ENCODE data around the gene RELB.
"Not testable (repeated sequence)": the region's sequence is repeated elsewhere in the genome, so short reads cannot be mapped to it uniquely, and the experiment has no call there.

The RELB gene, protein sequence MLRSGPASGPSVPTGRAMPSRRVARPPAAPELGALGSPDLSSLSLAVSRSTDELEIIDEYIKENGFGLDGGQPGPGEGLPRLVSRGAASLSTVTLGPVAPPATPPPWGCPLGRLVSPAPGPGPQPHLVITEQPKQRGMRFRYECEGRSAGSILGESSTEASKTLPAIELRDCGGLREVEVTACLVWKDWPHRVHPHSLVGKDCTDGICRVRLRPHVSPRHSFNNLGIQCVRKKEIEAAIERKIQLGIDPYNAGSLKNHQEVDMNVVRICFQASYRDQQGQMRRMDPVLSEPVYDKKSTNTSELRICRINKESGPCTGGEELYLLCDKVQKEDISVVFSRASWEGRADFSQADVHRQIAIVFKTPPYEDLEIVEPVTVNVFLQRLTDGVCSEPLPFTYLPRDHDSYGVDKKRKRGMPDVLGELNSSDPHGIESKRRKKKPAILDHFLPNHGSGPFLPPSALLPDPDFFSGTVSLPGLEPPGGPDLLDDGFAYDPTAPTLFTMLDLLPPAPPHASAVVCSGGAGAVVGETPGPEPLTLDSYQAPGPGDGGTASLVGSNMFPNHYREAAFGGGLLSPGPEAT

DNA sequence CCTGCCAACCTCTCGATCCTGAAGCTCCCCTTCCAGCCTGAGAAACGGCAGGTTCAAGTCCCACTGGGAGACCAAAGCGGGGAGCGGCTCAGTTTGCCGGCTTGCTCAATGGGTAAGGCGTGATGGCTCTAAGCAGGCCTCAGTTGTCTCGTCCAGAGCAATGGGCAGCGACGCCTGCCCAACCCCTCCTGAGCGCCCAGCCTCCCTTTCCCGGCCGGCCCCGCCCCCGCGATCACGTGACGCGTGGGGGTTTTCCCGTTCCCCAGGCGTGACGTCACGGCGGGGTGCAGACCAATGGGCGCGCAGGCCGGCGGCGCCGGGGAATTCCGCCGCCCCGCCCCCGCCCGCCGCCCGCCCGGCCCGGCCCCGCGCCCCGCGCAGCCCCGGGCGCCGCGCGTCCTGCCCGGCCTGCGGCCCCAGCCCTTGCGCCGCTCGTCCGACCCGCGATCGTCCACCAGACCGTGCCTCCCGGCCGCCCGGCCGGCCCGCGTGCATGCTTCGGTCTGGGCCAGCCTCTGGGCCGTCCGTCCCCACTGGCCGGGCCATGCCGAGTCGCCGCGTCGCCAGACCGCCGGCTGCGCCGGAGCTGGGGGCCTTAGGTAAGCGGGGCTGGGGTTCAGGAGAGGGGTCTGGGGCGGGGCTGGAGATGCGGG, at the start of gene RELB:
RELB (plus strand) TSS at position 378 of the 653 bp plus-strand sequence; CDS start at position 494, 116 bp downstream.
- DNase-seq: peak; percentile 96

- DNase-seq: no peak
These were observed 47.0 kb upstream of the RELB start for GRCh38 chr19:44954278-44954648.

DNA sequence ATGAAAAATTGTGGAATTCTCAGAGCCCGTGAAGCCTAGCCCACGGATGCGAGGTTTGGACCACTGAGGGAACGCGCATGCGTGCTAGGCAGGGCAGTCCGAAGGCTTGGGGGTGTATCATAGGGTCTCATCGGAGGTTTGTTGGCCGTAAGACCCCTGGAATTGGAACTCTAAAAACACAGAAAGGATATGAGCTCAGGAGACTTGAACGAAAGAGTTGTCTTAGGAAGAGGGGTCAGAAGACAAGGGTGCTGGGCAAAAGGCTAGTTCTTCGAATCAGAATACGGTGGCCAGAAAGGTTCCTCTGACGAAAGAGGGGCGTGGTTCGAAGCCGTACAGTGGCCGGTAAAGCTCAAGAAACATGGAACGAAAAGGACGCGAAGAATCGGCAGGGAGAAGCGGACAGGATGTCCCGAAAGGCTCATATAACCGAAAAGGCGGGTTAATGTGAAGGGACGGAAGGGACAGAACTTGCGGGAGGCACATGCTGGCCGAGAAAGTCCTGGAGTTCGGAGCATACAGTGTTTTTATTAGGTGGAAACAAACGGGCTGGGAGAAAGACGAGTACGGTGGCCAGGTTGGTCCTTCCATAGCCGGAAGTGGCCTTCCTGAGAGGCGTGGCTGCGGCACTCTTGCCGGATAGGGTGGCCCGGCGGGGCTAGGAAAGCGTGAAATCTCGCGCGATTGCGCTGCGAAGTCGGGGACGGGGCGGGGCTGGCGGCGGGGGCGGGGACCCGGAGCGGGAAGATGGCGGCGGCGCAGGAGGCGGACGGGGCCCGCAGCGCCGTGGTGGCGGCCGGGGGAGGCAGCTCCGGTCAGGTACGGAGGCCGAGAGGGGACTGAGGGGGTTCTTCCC, 46.4 kb upstream of the RELB start, which contains the start of gene CLPTM1:
CLPTM1 (plus strand) TSS at position 732 of the 856 bp plus-strand sequence; CDS start at position 748, 16 bp downstream.
- peak; percentile 97 for DNase-seq

- DNase-seq: peak; percentile 7
These were observed 45.5 kb upstream of the RELB start for GRCh38 chr19:44955505-44956439.

DNA sequence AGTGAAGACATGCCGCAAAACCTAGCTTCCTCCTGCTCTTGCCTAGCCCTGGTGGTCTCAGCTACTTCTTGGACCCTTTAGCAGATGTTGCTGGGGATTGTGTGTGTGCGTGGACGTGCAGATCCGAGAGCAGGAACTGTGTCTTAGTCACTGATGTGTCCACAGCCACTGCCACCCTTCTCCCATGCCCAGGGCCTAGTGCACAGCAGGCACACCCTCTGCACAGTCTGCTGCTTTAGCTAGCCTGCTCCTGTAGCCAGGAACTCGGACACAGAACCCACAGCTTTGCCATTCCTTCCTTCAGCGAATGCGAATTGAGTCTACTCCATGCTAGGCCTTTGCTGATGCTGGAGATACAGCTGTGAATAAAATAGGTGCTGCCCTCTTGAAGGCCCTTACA, 43.7 kb upstream of the RELB start:
- DNase-seq: no peak

DNA sequence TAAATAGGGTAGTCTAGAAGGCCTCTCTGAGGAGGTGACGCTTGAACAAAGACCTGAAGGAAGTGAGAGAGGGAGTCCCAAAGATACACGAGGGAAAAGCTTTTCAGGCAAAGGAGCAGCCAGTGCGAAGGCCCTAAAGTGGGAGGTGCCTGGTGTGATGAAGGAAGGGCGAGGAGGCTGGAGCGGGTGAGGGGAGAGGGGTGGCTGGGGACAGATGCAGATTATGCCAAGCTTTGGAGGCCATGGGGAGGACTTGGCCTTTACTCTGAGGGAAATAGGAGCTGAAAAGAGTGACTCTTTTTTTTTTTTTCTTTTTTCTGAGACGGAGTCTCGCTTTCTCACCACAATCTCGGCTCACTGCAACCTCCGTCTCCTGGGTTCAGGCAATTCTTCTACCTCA, 43.2 kb upstream of the RELB start:
- DNase-seq: no peak

GRCh38 chr19:44959691-44960090, 41.6 kb upstream of the RELB start:
- DNase-seq: no peak

DNA sequence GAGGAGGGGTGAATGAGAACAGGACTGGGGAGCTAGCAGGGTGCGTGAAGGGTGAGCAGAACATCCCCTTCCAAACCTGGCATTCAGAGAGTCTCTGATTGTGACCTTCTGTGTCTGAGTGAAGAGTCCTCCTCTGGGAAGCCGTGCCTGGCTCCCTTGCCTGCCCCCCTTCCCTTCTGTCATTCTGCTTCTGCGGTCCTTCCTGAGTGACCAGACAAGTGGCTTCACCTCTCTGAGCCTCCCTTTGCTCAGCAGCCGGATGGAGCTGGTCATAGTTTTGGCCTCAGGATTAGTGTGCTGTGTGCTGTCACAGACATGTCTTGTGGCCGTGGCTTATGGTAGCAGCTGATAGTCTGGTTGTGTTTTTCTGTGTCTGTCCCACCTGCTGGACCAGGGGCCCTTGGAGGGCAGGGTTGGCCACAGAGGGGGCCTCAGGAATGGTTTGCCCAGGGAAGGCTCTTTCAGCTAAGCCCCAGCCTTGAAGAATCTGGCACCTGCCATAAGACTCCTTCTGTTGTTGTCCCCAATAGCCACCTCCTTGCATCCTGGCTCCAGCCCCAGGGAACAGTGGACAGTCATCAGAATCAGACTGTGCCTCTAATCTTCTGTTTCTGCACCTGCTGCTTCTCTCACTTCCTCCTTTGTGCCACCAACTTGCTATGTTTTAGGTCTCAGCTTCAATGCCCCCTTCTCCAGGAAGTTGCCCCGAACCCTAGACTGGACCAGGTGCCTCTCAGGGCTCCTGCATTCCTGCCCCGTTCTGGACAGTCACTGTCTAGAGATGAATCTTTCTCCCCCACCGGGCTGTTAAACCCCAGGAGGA, 40.1 kb upstream of the RELB start:
- DNase-seq: no peak

DNA sequence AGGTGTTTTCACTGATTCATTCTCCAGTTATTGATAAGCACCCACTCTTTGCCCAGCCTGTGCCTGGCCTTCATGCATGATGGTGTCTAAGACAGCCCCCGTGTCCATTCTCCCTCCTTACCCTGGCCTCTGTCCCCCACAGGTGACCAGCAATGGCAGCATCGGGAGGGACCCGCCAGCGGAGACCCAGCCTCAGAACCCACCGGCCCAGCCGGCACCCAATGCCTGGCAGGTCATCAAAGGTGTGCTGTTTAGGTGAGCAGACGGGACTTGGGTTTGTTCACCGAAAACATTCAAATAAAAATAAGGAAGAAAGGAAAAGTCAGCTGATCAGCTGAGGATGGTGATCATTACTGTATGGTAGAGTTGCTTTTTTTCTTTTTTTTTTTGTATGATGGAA, 39.4 kb upstream of the RELB start:
- DNase-seq: no peak

- DNase-seq: no peak
These were observed 33.1 kb upstream of the RELB start for GRCh38 chr19:44968118-44968517.

DNA sequence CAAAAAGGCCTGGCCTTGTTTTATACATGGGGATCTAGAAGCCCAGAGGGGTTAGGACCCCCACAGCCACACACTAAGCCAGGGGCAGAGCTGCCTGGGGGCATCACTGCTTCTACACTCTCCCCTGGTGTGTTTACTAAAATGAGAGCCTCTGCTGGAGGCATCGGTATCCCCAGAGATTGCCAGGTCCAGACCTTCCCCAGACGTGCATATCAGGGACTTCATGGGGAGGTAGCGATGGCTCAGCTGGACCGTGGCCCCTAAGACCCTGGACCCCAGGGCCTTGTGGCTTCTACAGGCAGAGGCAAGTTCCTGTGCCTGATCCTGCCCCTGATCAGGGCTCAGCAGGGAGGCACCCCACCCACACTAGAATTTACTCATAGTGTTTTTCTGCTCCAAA, 32.6 kb upstream of the RELB start:
- DNase-seq: no peak

- DNase-seq: no peak
These were observed 31.8 kb upstream of the RELB start for GRCh38 chr19:44969437-44969836.

- not testable (repeated sequence) for DNase-seq
These were observed 29.8 kb upstream of the RELB start for GRCh38 chr19:44971451-44971850.

DNA sequence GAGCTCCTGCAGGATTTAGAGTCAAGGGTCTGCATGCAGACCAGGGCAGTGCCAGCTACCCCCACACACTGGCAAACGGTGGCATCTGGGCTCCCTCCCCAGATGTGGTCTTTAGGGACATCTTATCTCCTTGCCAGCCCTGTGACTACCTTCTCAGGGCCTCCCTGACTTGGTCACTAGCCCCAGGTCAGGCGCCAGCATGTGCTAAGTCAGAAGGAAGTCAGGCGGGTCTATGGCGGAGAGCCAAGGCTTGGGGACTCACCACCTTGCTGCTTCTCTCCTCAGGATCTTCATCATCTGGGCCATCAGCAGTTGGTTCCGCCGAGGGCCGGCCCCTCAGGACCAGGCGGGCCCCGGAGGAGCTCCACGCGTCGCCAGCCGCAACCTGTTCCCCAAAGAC, 28.5 kb upstream of the RELB start:
- DNase-seq: no peak

DNA sequence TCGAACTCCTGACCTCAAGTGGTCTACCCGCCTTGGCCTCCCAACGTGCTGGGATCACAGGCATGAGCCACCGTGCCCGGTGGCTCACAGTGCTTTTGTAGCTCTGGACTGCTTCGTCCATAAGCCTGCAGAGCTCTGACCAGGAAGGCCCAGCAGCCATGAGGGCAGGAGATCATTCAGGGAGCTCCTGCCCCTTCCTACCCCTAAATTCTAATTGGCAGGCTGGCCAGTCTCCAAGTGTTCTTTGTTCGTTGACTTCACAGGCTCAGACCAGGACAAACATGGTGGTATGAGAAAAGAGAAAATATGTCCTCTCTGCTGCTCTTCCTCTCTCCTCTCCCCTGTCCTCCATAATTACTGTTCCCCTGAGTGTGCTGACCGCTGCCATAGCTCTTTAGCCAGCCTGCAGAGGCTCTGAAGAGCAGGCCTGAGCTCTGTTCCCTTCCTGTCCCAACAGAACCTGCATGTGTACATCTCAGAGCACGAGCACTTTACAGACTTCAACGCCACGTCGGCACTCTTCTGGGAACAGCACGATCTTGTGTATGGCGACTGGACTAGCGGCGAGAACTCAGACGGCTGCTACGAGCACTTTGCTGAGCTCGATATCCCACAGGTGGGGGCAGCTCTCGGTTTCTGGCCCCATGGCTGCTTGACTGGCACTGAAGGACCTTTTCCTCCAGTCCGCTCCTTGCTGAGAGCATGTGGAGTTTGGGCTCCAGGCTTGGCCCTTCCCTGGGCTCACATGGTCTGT, 27.1 kb upstream of the RELB start:
- no peak for DNase-seq

GRCh38 chr19:44974857-44975256, 26.4 kb upstream of the RELB start:
- peak; percentile 15 for DNase-seq

DNA sequence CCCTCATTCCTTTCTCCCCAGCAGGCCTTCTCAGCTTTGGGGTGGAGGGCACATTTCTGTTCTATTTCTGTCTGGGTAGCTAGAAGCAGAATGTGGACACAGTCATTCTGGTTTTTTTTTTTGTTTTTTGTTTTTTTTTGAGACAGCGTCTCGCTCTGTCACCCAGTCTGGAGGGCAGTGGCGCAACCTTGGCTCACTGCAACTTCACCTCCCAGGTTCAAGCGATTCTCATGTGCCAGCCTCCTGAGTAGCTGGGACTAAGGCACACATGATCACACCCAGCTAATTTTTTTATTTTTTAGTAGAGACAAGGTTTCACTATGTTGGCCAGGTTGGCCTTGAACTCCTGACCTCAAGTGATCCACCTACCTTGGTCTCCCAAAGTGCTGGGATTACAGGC, 25.8 kb upstream of the RELB start:
- DNase-seq: no peak

GRCh38 chr19:44984005-44984404, 17.3 kb upstream of the RELB start:
- DNase-seq: no peak

- DNase-seq: no peak
These were observed 15.8 kb upstream of the RELB start for GRCh38 chr19:44985445-44985844.

- DNase-seq: no peak
These were observed 14.9 kb upstream of the RELB start for GRCh38 chr19:44986389-44986788.
